OCI-LY1 (cell line): ENCODE measurements around the gene RAB3A.
"Not testable (repeated sequence)": the region's sequence is repeated elsewhere in the genome, so short reads cannot be mapped to it uniquely, and the experiment has no call there.

Experiments used
- H2AFZ ChIP-seq: fragments of 200-600 bp; sonication (generic), shearing (Covaris generic); 2 replicates; pipeline ENCODE4 v1.6.0; 2014; ENCODE audit warnings: antibody characterized with exemption, mild to moderate bottlenecking, low read length
- H3F3A ChIP-seq: fragments of 200-600 bp; sonication (generic), shearing (Covaris generic); 2 replicates; pipeline ENCODE4 v1.6.0; 2014; ENCODE audit warnings: mild to moderate bottlenecking, antibody characterized with exemption, low read length, moderate library complexity; ENCODE audit not compliant: insufficient read depth
- H3K27ac ChIP-seq: fragments of 200-600 bp; sonication (generic); 2 replicates; pipeline ENCODE4 v1.5.1; 2014; ENCODE audit warnings: low read length, mixed run types, mild to moderate bottlenecking, low read depth; ENCODE audit not compliant: poor library complexity, severe bottlenecking
- H3K27me3 ChIP-seq: fragments of 200-600 bp; sonication (generic); 2 replicates; pipeline ENCODE4 v1.6.0; 2014; ENCODE audit warnings: antibody characterized with exemption, mild to moderate bottlenecking, low read length, moderate library complexity; ENCODE audit not compliant: insufficient read depth
- H3K36me3 ChIP-seq: fragments of 200-600 bp; sonication (generic); 2 replicates; pipeline ENCODE4 v1.6.1; 2014; ENCODE audit warnings: mild to moderate bottlenecking, antibody characterized with exemption, low read length, moderate library complexity, mixed read lengths; ENCODE audit not compliant: insufficient read depth
- H3K4me1 ChIP-seq: fragments of 200-600 bp; sonication (generic); 2 replicates; pipeline ENCODE4 v1.5.1; 2014; ENCODE audit warnings: mild to moderate bottlenecking, low read length, moderate library complexity; ENCODE audit not compliant: insufficient read depth, severe bottlenecking
- H3K4me2 ChIP-seq: fragments of 200-600 bp; sonication (generic), shearing (Covaris generic); 2 replicates; pipeline ENCODE4 v1.6.1; 2014; ENCODE audit warnings: low read length
- H3K4me3 ChIP-seq: fragments of 200-600 bp; sonication (generic); 2 replicates; pipeline ENCODE4 v1.5.1; 2014; ENCODE audit warnings: low read length, low read depth, mild to moderate bottlenecking, mixed read lengths; ENCODE audit not compliant: poor library complexity, severe bottlenecking
- H3K79me2 ChIP-seq: fragments of 200-600 bp; shearing (Covaris generic); 2 replicates; pipeline ENCODE4 v1.6.1; 2016; ENCODE audit warnings: mixed run types, low read length, mixed read lengths; ENCODE audit not compliant: insufficient read depth
- H3K9ac ChIP-seq: fragments of 200-600 bp; sonication (generic), shearing (Covaris generic); 2 replicates; pipeline ENCODE4 v1.6.1; 2014; ENCODE audit warnings: mild to moderate bottlenecking, low read length, mixed read lengths
- H3K9me2 ChIP-seq: fragments of 200-600 bp; sonication (generic), shearing (Covaris generic); 2 replicates; pipeline ENCODE4 v1.6.1; 2014; ENCODE audit warnings: low read depth, mild to moderate bottlenecking, low read length, mixed read lengths
- H3K9me3 ChIP-seq: fragments of 200-600 bp; shearing (Covaris generic); 2 replicates; pipeline ENCODE4 v1.6.1; 2014; ENCODE audit warnings: low read length, mixed read lengths
- H4K20me1 ChIP-seq: fragments of 200-600 bp; sonication (generic), shearing (Covaris generic); 2 replicates; pipeline ENCODE4 v1.6.0; 2016; ENCODE audit warnings: mild to moderate bottlenecking, low read length; ENCODE audit not compliant: insufficient read depth
- EZH2 ChIP-seq: fragments of 200-600 bp; sonication (generic), shearing (Covaris generic); IDR thresholded peaks from 2 replicates; pipeline ENCODE4 v1.8.0; 2017; ENCODE audit warnings: borderline replicate concordance, mixed run types, mild to moderate bottlenecking, antibody characterized with exemption, low read length, moderate library complexity, mixed read lengths
- TF ChIP-seq, protein P1 (sequence below): fragments of 200-600 bp; sonication (generic), shearing (Covaris generic); IDR thresholded peaks from 2 replicates; pipeline ENCODE4 v1.5.1; 2017; ENCODE audit warnings: mild to moderate bottlenecking, antibody characterized with exemption, low read length, moderate library complexity, mixed read lengths

Gene RAB3A

DNA sequence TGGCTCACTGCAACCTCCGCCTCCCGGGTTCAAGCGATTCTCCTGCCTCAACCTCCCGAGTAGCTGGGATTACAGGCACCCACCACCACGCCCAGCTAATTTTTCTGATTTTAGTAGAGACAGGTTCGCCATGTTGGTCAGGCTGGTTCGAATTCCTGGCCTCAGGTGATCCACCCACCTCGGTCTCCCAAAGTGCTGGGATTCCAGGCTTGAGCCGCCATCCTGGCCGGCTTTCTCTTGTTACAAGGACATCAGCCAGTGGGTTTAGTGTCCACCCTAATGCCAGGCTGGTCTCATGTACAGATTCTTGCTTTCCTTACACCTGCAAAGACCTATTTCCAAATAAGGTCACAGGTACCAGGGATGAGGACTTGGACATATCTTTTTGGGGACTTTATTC lies 44.0 kb downstream of the RAB3A start:
- Histone ChIP-seq H3K36me3 (peaks cover 30% of the 10 kb centered on the region; the same call in 1 of the 2 replicates), H3K4me2 (no peak overlapping the region), H2AFZ (no peak overlapping the region), H3K4me1 (peaks cover 41% of the 10 kb centered on the region), H3K9me2 (no peaks in the 10 kb centered on the region), H3F3A (no peaks in the 10 kb centered on the region), H3K9ac (no peak overlapping the region), H3K27me3 (no peaks in the 10 kb centered on the region), H3K79me2 (no peaks in the 10 kb centered on the region), H3K9me3 (no peaks in the 10 kb centered on the region), H4K20me1 (no peaks in the 10 kb centered on the region), H3K4me3 (no peak overlapping the region), H3K27ac (no peak overlapping the region)
- no peak for TF ChIP-seq EZH2
- TF ChIP-seq, protein P1, sequence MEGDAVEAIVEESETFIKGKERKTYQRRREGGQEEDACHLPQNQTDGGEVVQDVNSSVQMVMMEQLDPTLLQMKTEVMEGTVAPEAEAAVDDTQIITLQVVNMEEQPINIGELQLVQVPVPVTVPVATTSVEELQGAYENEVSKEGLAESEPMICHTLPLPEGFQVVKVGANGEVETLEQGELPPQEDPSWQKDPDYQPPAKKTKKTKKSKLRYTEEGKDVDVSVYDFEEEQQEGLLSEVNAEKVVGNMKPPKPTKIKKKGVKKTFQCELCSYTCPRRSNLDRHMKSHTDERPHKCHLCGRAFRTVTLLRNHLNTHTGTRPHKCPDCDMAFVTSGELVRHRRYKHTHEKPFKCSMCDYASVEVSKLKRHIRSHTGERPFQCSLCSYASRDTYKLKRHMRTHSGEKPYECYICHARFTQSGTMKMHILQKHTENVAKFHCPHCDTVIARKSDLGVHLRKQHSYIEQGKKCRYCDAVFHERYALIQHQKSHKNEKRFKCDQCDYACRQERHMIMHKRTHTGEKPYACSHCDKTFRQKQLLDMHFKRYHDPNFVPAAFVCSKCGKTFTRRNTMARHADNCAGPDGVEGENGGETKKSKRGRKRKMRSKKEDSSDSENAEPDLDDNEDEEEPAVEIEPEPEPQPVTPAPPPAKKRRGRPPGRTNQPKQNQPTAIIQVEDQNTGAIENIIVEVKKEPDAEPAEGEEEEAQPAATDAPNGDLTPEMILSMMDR: no peak

DNA sequence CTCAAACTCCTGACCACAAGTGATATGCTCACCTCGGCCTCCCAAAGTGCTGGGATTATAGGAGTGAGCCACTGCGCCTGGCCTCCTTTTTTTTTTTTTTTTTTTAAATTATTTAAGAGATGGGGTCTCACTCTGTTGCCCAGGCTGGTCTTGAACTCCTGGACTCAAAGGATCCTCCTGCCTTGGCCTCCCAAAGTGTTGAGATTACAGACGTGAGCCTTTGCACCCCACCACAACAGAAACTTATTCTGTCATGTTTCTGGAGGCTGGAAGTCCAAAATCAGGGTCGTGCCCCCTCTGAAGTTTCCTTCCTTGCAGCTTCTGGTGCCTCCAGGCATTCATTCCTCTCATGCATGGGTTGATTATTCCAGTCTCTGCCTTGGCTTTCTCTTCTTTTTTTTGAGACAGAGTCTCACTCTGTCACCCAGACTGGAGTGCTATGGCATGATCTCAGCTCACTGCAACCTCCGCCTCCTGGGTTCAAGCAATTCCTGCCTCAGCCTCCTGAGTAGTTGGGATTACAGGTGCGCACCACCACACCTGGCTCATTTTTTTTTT lies 44.7 kb downstream of the RAB3A start:
- H3K9ac ChIP-seq, H3F3A ChIP-seq, H3K9me3 ChIP-seq, H3K27ac ChIP-seq, H4K20me1 ChIP-seq, H3K9me2 ChIP-seq, H3K4me3 ChIP-seq, H3K79me2 ChIP-seq, H3K27me3 ChIP-seq, H3K4me2 ChIP-seq, H2AFZ ChIP-seq: not testable (repeated sequence)
- peaks cover 46% of the 10 kb centered on the region for H3K4me1 ChIP-seq
- H3K36me3 ChIP-seq: peaks cover 30% of the 10 kb centered on the region; the same call in 1 of the 2 replicates

DNA sequence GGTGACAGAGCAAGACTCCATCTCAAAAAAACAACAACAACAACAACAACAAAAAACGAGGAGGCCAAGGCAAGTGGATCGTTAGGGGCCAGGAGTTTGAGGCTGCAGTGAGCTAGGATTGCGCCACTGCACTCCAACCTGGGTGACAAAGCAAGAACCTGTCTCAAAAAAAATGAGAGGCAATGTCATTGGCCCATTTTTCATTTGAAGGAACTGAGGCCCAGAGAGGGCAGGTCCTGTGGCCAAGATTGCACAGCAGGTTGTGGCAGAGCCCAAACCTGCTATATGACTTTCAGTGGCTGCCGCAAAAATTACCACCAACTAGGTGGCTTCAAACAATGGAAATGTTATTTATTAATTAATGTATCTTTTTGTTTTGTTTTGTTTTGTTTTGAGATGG lies 45.4 kb downstream of the RAB3A start:
- no peaks in the 10 kb centered on the region for H4K20me1 ChIP-seq
- H3K27ac ChIP-seq: peak overlapping the region; percentile 65
- H3K4me2 ChIP-seq: no peak overlapping the region
- H3K9me2 ChIP-seq: no peaks in the 10 kb centered on the region
- H3K4me1 ChIP-seq: peaks cover 51% of the 10 kb centered on the region
- no peaks in the 10 kb centered on the region for H3K27me3 ChIP-seq
- TF ChIP-seq EZH2: no peak
- TF ChIP-seq, protein P1: no peak
- no peak overlapping the region for H2AFZ ChIP-seq
- no peaks in the 10 kb centered on the region for H3K79me2 ChIP-seq
- H3K4me3 ChIP-seq: no peak overlapping the region
- H3K9me3 ChIP-seq: no peaks in the 10 kb centered on the region
- H3K36me3 ChIP-seq: peaks cover 27% of the 10 kb centered on the region; the same call in 1 of the 2 replicates
- H3K9ac ChIP-seq: no peak overlapping the region
- no peaks in the 10 kb centered on the region for H3F3A ChIP-seq

DNA sequence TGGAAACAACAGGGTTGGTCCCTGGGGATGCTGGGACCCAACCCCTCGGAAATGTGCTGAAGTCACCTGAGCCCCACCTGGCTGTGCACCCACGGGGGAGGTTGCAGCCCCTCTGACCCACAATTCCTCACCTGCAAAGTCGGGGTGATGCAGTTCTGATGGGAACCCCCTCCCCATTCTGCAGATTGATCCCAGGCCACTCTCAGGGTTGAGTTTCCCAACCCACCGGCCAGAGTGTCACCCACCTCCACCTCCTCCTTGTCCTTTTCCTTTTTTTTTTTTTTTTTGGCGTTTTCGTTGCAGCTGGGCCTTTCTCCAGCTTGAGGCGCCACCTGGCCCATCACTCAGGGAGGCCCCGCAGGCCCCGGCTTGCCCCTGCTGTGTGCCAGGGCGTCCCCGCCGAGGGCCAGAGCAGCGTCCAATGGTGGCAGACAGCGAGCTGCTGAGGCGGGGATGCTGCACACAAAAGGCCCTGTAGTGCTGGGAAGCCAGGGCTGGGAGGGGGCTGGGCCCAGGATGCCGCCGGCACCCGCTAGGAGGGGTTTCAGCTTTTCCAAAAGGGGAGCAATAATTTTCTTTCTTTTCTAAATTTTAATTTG lies 46.3 kb downstream of the RAB3A start:
- H3K27ac ChIP-seq: peak overlapping the region; percentile 65
- no peak for TF ChIP-seq EZH2
- TF ChIP-seq, protein P1: no peak

More for the DNA sequence above, 46.3 kb downstream of the RAB3A start:
- H3K4me1 ChIP-seq: peaks cover 51% of the 10 kb centered on the region
- peaks cover 19% of the 10 kb centered on the region; the same call in 1 of the 2 replicates for H3K36me3 ChIP-seq
- H3K4me2 ChIP-seq: peak overlapping the region; percentile 14; the same call in 1 of the 2 replicates
- no peaks in the 10 kb centered on the region for H3K79me2 ChIP-seq
- H3K9me3 ChIP-seq: no peaks in the 10 kb centered on the region
- H3K9ac ChIP-seq: no peak overlapping the region; the same call in 1 of the 2 replicates
- H4K20me1 ChIP-seq: no peaks in the 10 kb centered on the region
- H3K9me2 ChIP-seq: no peaks in the 10 kb centered on the region
- no peaks in the 10 kb centered on the region for H3K27me3 ChIP-seq
- H3F3A ChIP-seq: no peaks in the 10 kb centered on the region
- H3K4me3 ChIP-seq: no peak overlapping the region
- no peak overlapping the region for H2AFZ ChIP-seq
